Neural cell (in vitro differentiated cells): ENCODE results near the gene SNRNP25. TPM values are rescaled to one million over a fixed set of nuclear protein-coding genes. Genes with fewer than 3 reads are reported as not detected.
"Not testable (repeated sequence)": the region's sequence is repeated elsewhere in the genome, so short reads cannot be mapped to it uniquely, and the experiment has no call there.

Experiments used
- H2AFZ ChIP-seq: fragments of 200-600, 300-800 bp; sonication (generic), shearing (Covaris generic); 2 replicates; pipeline ENCODE4 v1.6.0; 2014; ENCODE audit warnings: low read depth, mild to moderate bottlenecking, antibody characterized with exemption, low read length, moderate library complexity
- H3F3A ChIP-seq: fragments of 200-600 bp; shearing (Covaris generic); 2 replicates; pipeline ENCODE4 v1.6.1; 2016; ENCODE audit warnings: mild to moderate bottlenecking, moderate library complexity, mixed read lengths, antibody characterized with exemption, low read length; ENCODE audit not compliant: insufficient read depth, poor library complexity, severe bottlenecking
- H3K27ac ChIP-seq: fragments of 200-600, 300-800 bp; sonication (generic), shearing (Covaris generic); 2 replicates; pipeline ENCODE4 v1.5.1; 2014; ENCODE audit warnings: mild to moderate bottlenecking, low read length, moderate library complexity
- H3K27me3 ChIP-seq: fragments of 300-800, 200-600 bp; sonication (generic), shearing (Covaris generic); 2 replicates; pipeline ENCODE4 v1.6.0; 2014; ENCODE audit warnings: mild to moderate bottlenecking, low read depth, low read length, moderate library complexity; ENCODE audit not compliant: insufficient read depth
- H3K36me3 ChIP-seq: fragments of 300-800, 200-600 bp; sonication (generic), shearing (Covaris generic); 2 replicates; pipeline ENCODE4 v1.5.1; 2014; ENCODE audit warnings: mild to moderate bottlenecking, antibody characterized with exemption, low read length, moderate library complexity; ENCODE audit not compliant: insufficient read depth
- H3K4me2 ChIP-seq: fragments of 300-800, 200-600 bp; sonication (generic), shearing (Covaris generic); 2 replicates; pipeline ENCODE4 v1.6.0; 2014; ENCODE audit warnings: mild to moderate bottlenecking, low read length
- H3K4me3 ChIP-seq: fragments of 300-800, 200-600 bp; sonication (generic), shearing (Covaris generic); 2 replicates; pipeline ENCODE4 v1.5.1; 2014; ENCODE audit warnings: mild to moderate bottlenecking, low read length, moderate library complexity
- H3K79me2 ChIP-seq: fragments of 200-600 bp; shearing (Covaris generic); replicated peaks from 2 replicates; pipeline ENCODE4 v1.6.0; 2014; ENCODE audit warnings: mild to moderate bottlenecking, low read length, moderate library complexity; ENCODE audit not compliant: insufficient read depth
- H3K9ac ChIP-seq: fragments of 300-800, 200-600 bp; sonication (generic), shearing (Covaris generic); 2 replicates; pipeline ENCODE4 v1.6.1; 2016; ENCODE audit warnings: mild to moderate bottlenecking, low read length, mixed read lengths
- H3K9me2 ChIP-seq: fragments of 200-600 bp; shearing (Covaris generic); 2 replicates; pipeline ENCODE4 v1.6.1; 2016; ENCODE audit warnings: mild to moderate bottlenecking, low read length, mixed read lengths; ENCODE audit not compliant: insufficient read depth
- H3K9me3 ChIP-seq: fragments of 200-600, 300-800 bp; sonication (generic), shearing (Covaris generic); 2 replicates; pipeline ENCODE4 v1.6.1; 2016; ENCODE audit warnings: mild to moderate bottlenecking, mixed run types, low read length, moderate library complexity, mixed read lengths
- H4K20me1 ChIP-seq: fragments of 200-600 bp; shearing (Covaris generic); 2 replicates; pipeline ENCODE4 v1.6.1; 2016; ENCODE audit warnings: mild to moderate bottlenecking, mixed run types; ENCODE audit not compliant: insufficient read depth
- CTCF ChIP-seq: fragments of 450-650 bp; IDR thresholded peaks from 2 replicates; pipeline ENCODE4 v1.5.1; 2014; ENCODE audit warnings: antibody characterized with exemption, mild to moderate bottlenecking, moderate library complexity; ENCODE audit not compliant: poor library complexity, severe bottlenecking
- EP300 ChIP-seq: fragments of 450-650 bp; conservative IDR thresholded peaks from 2 replicates; pipeline ENCODE4 v1.6.1; 2014; ENCODE audit warnings: antibody characterized with exemption, mild to moderate bottlenecking, moderate library complexity; ENCODE audit not compliant: poor library complexity, severe bottlenecking
- EZH2 ChIP-seq: fragments of 200-600, 300-800 bp; shearing (Covaris generic), sonication (generic); IDR thresholded peaks from 2 replicates; pipeline ENCODE4 v1.6.1; 2014; ENCODE audit warnings: antibody characterized with exemption, low read length, borderline replicate concordance, mild to moderate bottlenecking; ENCODE audit not compliant: insufficient read depth, poor library complexity, severe bottlenecking
- MXI1 ChIP-seq: fragments of 450-650 bp; conservative IDR thresholded peaks from 2 replicates; pipeline ENCODE4 v1.6.1; 2014; ENCODE audit warnings: antibody characterized with exemption, mild to moderate bottlenecking; ENCODE audit not compliant: poor library complexity, severe bottlenecking
- POLR2AphosphoS5 ChIP-seq: IDR thresholded peaks from 2 replicates; pipeline ENCODE4 v1.6.1; 2012
- RAD21 ChIP-seq: fragments of 450-650 bp; conservative IDR thresholded peaks from 2 replicates; pipeline ENCODE4 v1.6.1; 2014; ENCODE audit warnings: antibody characterized with exemption, mild to moderate bottlenecking, moderate library complexity
- REST ChIP-seq: IDR thresholded peaks from 2 replicates; pipeline ENCODE4 v1.6.1; 2012; ENCODE audit warnings: borderline replicate concordance
- SMC3 ChIP-seq: fragments of 450-650 bp; conservative IDR thresholded peaks from 2 replicates; pipeline ENCODE4 v1.6.1; 2014; ENCODE audit warnings: antibody characterized with exemption, mild to moderate bottlenecking, moderate library complexity; ENCODE audit not compliant: poor library complexity
- TAF1 ChIP-seq: IDR thresholded peaks from 2 replicates; pipeline ENCODE4 v1.6.1; 2012; ENCODE audit warnings: low read depth
- polyA minus RNA-seq: library from RNA; depleted of rRNA, polyadenylated mRNA; stranded (reverse); fragments of >200 nt; gene quantifications from 2 replicates; pipeline ENCODE4 v1.2.3, GENCODE V29; 2014
- polyA plus RNA-seq: library from polyadenylated mRNA; depleted of rRNA; stranded (reverse); fragments of >200 nt; gene quantifications from 2 replicates; pipeline ENCODE4 v1.2.3, GENCODE V29; 2014

Gene SNRNP25
- polyA plus RNA-seq (45.3 and 46.4 TPM in 2 replicates), polyA minus RNA-seq (16.3 and 18.3 TPM in 2 replicates)

GRCh38 chr16:53346-54236 is at the start of gene SNRNP25, which contains the start of gene POLR3K:
TSS of gene SNRNP25 (plus strand) at chr16:53828. CDS start at chr16:54017, 189 bp downstream.
TSS of gene POLR3K (minus strand) at chr16:53608. CDS start at chr16:53586, 22 bp downstream.
- no peaks in the 10 kb centered on the region for H3K36me3 ChIP-seq
- TF ChIP-seq RAD21 (no peak), MXI1 (peak; percentile 97), TAF1 (peak; percentile 34), REST (peak; percentile 72), POLR2AphosphoS5 (peak; percentile 80), CTCF (peak; percentile 22), SMC3 (peak; percentile 28), EZH2 (no peak), EP300 (no peak)
- no peaks in the 10 kb centered on the region for H3F3A ChIP-seq
- no peaks in the 10 kb centered on the region for H4K20me1 ChIP-seq
- H3K27ac ChIP-seq = peak within 1 kb of the TSS; percentile 28
- peaks cover 10% of the 10 kb centered on the region for H3K79me2 ChIP-seq
- H2AFZ ChIP-seq = peak within 1 kb of the TSS; percentile 90
- H3K27me3 ChIP-seq = no peaks in the 10 kb centered on the region
- H3K4me3 ChIP-seq = peak within 1 kb of the TSS; percentile 97
- peak within 1 kb of the TSS; percentile 74 for H3K9ac ChIP-seq
- H3K9me3 ChIP-seq = no peaks in the 10 kb centered on the region
- H3K9me2 ChIP-seq = no peaks in the 10 kb centered on the region
- H3K4me2 ChIP-seq = peak within 1 kb of the TSS; percentile 78

GRCh38 chr16:9903-10665 is 43.5 kb upstream of the SNRNP25 start:
- Histone ChIP-seq H3F3A (no peaks in the 10 kb centered on the region), H3K4me2 (no peak overlapping the region), H3K4me3 (no peak overlapping the region)

GRCh38 chr16:10772-11171 is 42.9 kb upstream of the SNRNP25 start:
- not testable (repeated sequence) for H3K9me2 ChIP-seq, H3K9ac ChIP-seq, H3K27ac ChIP-seq, H3K36me3 ChIP-seq, H4K20me1 ChIP-seq, H3K9me3 ChIP-seq, H3K4me3 ChIP-seq, H3K4me2 ChIP-seq, H3K79me2 ChIP-seq, H2AFZ ChIP-seq, H3F3A ChIP-seq, H3K27me3 ChIP-seq

More at GRCh38 chr16:9903-10665, 43.5 kb upstream of the SNRNP25 start:
- no peak for TF ChIP-seq CTCF
- TF ChIP-seq EZH2 = no peak
- no peak for TF ChIP-seq MXI1
- Histone ChIP-seq H3K9ac (no peak overlapping the region), H3K79me2 (no peaks in the 10 kb centered on the region), H3K9me3 (no peaks in the 10 kb centered on the region), H3K36me3 (no peaks in the 10 kb centered on the region), H3K27ac (no peak overlapping the region), H2AFZ (no peak overlapping the region), H4K20me1 (no peaks in the 10 kb centered on the region), H3K9me2 (no peaks in the 10 kb centered on the region), H3K27me3 (no peaks in the 10 kb centered on the region)
